ENCODE results near the gene ARL17B.
"Not testable (repeated sequence)": the region's sequence is repeated elsewhere in the genome, so short reads cannot be mapped to it uniquely, and the experiment has no call there.

DNA sequence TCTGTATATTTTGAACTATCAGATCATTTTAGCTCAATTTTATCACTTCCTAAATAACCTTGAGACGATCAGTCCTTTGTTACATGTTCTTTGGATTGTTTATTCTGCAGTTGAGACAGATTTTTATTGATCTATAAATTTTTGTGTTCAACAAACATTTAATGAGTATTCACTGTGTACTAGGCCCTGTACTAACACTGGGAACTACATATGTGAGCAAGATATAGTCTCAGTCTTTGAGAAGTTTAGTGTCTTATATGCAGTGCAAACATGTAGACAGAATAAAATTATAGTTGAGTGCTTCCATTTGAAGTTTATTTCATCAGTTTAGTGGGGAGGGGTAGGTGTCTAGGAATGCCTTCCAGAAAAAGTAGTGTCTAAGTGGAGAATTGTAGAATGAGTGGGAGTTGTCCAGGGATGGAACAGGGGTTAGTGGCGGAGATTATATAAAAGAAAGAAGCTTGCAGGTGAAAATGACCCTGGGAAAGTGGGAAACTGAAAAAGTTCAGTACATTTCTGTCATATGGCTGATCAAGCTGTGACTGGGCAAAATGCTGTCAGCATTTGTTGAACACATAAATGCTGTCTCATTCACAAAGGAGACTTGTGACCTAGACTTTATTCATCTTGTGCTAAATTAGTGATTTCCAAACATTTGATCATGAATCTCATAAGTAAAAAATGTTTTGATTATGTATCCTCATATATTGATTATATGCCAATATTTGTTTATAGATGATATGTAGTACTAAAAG lies 39.6 kb upstream of the ARL17B start:
- TF ChIP-seq, protein P1, sequence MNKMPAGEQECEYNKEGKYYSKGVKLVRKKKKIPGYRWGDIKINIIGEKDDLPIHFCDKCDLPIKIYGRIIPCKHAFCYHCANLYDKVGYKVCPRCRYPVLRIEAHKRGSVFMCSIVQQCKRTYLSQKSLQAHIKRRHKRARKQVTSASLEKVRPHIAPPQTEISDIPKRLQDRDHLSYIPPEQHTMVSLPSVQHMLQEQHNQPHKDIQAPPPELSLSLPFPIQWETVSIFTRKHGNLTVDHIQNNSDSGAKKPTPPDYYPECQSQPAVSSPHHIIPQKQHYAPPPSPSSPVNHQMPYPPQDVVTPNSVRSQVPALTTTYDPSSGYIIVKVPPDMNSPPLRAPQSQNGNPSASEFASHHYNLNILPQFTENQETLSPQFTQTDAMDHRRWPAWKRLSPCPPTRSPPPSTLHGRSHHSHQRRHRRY (tag by site-specific recombination; IDR thresholded peaks at IDR 0.05) = not testable (repeated sequence)
- TF ChIP-seq ATF2 (tag by site-specific recombination; IDR thresholded peaks at IDR 0.05; ENCODE audit: low read depth); MEIS1 (CRISPR knock-in tag; IDR thresholded peaks at IDR 0.05; ENCODE audit: borderline replicate concordance); ZNF777 (tag by site-specific recombination; IDR thresholded peaks at IDR 0.05; ENCODE audit: borderline replicate concordance); ZSCAN4 (tag by site-specific recombination; IDR thresholded peaks at IDR 0.05); SP2 (tag by site-specific recombination; IDR thresholded peaks at IDR 0.05); ZNF155 (tag by site-specific recombination; IDR thresholded peaks at IDR 0.05); CTCF (tag by site-specific recombination; IDR thresholded peaks at IDR 0.05); ZNF24 (tag by site-specific recombination; IDR thresholded peaks at IDR 0.05); ZNF830 (tag by site-specific recombination; IDR thresholded peaks at IDR 0.05; ENCODE audit: low read depth); YY1 (tag by site-specific recombination; IDR thresholded peaks at IDR 0.05); PRDM4 (tag by site-specific recombination; IDR thresholded peaks at IDR 0.05): not testable (repeated sequence)
- TF ChIP-seq, protein P2, sequence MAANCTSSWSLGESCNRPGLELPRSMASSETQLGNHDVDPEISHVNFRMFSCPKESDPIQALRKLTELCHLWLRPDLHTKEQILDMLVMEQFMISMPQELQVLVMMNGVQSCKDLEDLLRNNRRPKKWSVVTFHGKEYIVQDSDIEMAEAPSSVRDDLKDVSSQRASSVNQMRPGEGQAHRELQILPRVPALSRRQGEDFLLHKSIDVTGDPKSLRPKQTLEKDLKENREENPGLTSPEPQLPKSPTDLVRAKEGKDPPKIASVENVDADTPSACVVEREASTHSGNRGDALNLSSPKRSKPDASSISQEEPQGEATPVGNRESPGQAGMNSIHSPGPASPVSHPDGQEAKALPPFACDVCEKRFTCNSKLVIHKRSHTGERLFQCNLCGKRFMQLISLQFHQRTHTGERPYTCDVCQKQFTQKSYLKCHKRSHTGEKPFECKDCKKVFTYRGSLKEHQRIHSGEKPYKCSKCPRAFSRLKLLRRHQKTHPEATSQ (tag by site-specific recombination; IDR thresholded peaks at IDR 0.05) = not testable (repeated sequence)

All from HEK293 (cell line).